A673 (cell line): Measurements from ENCODE around the gene SLC46A1.

Experiments used
- CTCF ChIP-seq: fragments of 300-800, 200-600 bp; sonication (generic); conservative IDR thresholded peaks from 2 replicates; pipeline ENCODE4 v1.5.1; 2017; ENCODE audit warnings: low read depth, mild to moderate bottlenecking, antibody characterized with exemption, low read length, moderate library complexity, mixed read lengths
- EZH2 ChIP-seq: fragments of 200-600 bp; sonication (generic); IDR thresholded peaks from 2 replicates; pipeline ENCODE4 v1.6.1; 2017; ENCODE audit warnings: borderline replicate concordance, low read depth, mild to moderate bottlenecking, mixed read lengths, antibody characterized with exemption, low read length; ENCODE audit not compliant: poor library complexity, severe bottlenecking

GRCh38 chr17:28447396-28447760 is 41.4 kb upstream of the SLC46A1 start:
- no peak for TF ChIP-seq EZH2
- no peak for TF ChIP-seq CTCF
